Suprapubic skin (tissue), 3 donors: Measurements from ENCODE around the gene MRFAP1L1.

Source experiments
- POLR2AphosphoS5 ChIP-seq, 3 donors: sonication (generic); formaldehyde crosslinking; IDR thresholded peaks; one replicate each; pipeline ENCODE4 v1.6.1; 2017; ENCODE audit warnings: antibody characterized with exemption in 3 of 3
- TF ChIP-seq, protein P1 (sequence below), 2 donors: fragments of 200-600 bp in 1 of 2; fragments of 450-650 bp in 1 of 2; sonication (generic) in 1 of 2; IDR thresholded peaks; one replicate each; pipeline ENCODE4 v1.5.1; 2016 to 2019; ENCODE audit warnings: antibody characterized with exemption in 2 of 2, mild to moderate bottlenecking in 1 of 2, moderate library complexity in 1 of 2

- TF ChIP-seq, protein P1, sequence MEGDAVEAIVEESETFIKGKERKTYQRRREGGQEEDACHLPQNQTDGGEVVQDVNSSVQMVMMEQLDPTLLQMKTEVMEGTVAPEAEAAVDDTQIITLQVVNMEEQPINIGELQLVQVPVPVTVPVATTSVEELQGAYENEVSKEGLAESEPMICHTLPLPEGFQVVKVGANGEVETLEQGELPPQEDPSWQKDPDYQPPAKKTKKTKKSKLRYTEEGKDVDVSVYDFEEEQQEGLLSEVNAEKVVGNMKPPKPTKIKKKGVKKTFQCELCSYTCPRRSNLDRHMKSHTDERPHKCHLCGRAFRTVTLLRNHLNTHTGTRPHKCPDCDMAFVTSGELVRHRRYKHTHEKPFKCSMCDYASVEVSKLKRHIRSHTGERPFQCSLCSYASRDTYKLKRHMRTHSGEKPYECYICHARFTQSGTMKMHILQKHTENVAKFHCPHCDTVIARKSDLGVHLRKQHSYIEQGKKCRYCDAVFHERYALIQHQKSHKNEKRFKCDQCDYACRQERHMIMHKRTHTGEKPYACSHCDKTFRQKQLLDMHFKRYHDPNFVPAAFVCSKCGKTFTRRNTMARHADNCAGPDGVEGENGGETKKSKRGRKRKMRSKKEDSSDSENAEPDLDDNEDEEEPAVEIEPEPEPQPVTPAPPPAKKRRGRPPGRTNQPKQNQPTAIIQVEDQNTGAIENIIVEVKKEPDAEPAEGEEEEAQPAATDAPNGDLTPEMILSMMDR (IDR thresholded peaks at IDR 0.05): no peak
- TF ChIP-seq POLR2AphosphoS5 (IDR thresholded peaks at IDR 0.05): no peak
These were observed 38.6 kb upstream of the MRFAP1L1 start for GRCh38 chr4:6748286-6748685.
